Measurements from ENCODE around the gene SLC26A8. TPM values are rescaled to one million over a fixed set of nuclear protein-coding genes. Genes with fewer than 3 reads are reported as not detected.
"Not testable (repeated sequence)": the region's sequence is repeated elsewhere in the genome, so short reads cannot be mapped to it uniquely, and the experiment has no call there.

Gene SLC26A8
- total and polyA plus RNA-seq, 2 experiments from 2014 or later = 0.89 to 2.9 TPM

DNA sequence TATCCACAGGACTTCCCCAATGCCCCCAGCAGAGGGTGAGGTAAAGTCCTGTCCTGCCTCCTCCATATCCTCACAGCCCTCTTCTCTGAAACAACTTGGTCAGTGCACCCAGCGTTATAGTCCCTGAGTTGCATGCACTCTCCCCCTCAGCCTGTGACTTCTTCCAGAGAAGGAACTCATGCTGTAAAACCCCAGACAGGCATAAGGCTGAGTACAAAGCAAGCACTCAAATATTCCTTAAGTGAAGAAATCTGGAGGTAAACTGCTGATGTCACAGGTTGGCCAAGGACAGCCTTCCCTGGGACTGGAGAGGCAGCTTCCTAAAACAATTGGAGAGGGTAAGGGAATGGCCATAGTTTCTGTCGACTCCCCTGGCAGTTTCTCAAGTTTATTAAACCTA, 90.6 kb downstream of the SLC26A8 start (continued):
- TF ChIP-seq, protein P1, sequence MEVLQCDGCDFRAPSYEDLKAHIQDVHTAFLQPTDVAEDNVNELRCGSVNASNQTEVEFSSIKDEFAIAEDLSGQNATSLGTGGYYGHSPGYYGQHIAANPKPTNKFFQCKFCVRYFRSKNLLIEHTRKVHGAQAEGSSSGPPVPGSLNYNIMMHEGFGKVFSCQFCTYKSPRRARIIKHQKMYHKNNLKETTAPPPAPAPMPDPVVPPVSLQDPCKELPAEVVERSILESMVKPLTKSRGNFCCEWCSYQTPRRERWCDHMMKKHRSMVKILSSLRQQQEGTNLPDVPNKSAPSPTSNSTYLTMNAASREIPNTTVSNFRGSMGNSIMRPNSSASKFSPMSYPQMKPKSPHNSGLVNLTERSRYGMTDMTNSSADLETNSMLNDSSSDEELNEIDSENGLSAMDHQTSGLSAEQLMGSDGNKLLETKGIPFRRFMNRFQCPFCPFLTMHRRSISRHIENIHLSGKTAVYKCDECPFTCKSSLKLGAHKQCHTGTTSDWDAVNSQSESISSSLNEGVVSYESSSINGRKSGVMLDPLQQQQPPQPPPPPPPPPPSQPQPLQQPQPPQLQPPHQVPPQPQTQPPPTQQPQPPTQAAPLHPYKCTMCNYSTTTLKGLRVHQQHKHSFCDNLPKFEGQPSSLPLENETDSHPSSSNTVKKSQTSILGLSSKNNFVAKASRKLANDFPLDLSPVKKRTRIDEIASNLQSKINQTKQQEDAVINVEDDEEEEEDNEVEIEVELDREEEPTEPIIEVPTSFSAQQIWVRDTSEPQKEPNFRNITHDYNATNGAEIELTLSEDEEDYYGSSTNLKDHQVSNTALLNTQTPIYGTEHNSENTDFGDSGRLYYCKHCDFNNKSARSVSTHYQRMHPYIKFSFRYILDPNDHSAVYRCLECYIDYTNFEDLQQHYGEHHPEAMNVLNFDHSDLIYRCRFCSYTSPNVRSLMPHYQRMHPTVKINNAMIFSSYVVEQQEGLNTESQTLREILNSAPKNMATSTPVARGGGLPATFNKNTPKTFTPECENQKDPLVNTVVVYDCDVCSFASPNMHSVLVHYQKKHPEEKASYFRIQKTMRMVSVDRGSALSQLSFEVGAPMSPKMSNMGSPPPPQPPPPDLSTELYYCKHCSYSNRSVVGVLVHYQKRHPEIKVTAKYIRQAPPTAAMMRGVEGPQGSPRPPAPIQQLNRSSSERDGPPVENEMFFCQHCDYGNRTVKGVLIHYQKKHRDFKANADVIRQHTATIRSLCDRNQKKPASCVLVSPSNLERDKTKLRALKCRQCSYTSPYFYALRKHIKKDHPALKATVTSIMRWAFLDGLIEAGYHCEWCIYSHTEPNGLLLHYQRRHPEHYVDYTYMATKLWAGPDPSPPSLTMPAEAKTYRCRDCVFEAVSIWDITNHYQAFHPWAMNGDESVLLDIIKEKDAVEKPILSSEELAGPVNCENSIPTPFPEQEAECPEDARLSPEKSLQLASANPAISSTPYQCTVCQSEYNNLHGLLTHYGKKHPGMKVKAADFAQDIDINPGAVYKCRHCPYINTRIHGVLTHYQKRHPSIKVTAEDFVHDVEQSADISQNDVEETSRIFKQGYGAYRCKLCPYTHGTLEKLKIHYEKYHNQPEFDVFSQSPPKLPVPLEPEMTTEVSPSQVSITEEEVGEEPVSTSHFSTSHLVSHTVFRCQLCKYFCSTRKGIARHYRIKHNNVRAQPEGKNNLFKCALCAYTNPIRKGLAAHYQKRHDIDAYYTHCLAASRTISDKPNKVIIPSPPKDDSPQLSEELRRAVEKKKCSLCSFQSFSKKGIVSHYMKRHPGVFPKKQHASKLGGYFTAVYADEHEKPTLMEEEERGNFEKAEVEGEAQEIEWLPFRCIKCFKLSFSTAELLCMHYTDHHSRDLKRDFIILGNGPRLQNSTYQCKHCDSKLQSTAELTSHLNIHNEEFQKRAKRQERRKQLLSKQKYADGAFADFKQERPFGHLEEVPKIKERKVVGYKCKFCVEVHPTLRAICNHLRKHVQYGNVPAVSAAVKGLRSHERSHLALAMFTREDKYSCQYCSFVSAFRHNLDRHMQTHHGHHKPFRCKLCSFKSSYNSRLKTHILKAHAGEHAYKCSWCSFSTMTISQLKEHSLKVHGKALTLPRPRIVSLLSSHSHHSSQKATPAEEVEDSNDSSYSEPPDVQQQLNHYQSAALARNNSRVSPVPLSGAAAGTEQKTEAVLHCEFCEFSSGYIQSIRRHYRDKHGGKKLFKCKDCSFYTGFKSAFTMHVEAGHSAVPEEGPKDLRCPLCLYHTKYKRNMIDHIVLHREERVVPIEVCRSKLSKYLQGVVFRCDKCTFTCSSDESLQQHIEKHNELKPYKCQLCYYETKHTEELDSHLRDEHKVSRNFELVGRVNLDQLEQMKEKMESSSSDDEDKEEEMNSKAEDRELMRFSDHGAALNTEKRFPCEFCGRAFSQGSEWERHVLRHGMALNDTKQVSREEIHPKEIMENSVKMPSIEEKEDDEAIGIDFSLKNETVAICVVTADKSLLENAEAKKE (CRISPR knock-in tag; IDR thresholded peaks at IDR 0.05) = no peak
- no peak for TF ChIP-seq STAT1 (IDR thresholded peaks at IDR 0.05; ENCODE audit: unreplicated experiment)

DNA sequence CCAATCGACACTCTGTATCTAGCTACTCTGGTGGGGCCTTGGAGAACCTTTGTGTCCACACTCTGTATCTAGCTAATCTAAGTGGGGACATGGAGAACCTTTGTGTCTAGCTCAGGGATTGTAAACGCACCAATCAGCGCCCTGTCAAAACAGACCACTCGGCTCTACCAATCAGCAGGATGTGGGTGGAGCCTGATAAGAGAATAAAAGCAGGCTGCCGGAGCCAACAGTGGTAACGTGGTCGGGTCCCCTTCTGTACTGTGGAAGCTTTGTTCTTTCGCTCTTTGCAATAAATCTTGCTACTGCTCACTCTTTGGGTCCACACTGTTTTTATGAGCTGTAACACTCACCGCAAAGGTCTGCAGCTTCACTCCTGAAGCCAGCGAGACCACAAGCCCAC, 92.6 kb downstream of the SLC26A8 start:
- not testable (repeated sequence) for H3K27ac Mint-ChIP-seq; ATAC-seq; H3K4me2 ChIP-seq; H4K20me1 ChIP-seq (replicated peaks; ENCODE audit: insufficient read depth); H3K4me3 ChIP-seq; H3K4me1 Mint-ChIP-seq; H3K27me3 Mint-ChIP-seq (ENCODE audit: insufficient read depth, low read depth, poor library complexity); H3K27ac ChIP-seq (ENCODE audit: low read depth); H3F3A ChIP-seq (replicated peaks; ENCODE audit: low read depth); H3K4me3 Mint-ChIP-seq; H3K36me3 Mint-ChIP-seq (ENCODE audit: low read depth); H3K4me1 ChIP-seq (ENCODE audit: insufficient read depth); H3K9me2 ChIP-seq (ENCODE audit: insufficient read depth); H3K36me3 ChIP-seq (ENCODE audit: insufficient read depth); H3K9me3 Mint-ChIP-seq; H3K27me3 ChIP-seq (ENCODE audit: insufficient read depth); H3K79me2 ChIP-seq (replicated peaks; ENCODE audit: insufficient read depth)
- DNase-seq (ENCODE audit: low spot score) = peak; percentile 25
- 0 out of 2 replicates have a peak overlapping the region, but pooled peaks have one; percentile 10 for H2AFZ ChIP-seq

DNA sequence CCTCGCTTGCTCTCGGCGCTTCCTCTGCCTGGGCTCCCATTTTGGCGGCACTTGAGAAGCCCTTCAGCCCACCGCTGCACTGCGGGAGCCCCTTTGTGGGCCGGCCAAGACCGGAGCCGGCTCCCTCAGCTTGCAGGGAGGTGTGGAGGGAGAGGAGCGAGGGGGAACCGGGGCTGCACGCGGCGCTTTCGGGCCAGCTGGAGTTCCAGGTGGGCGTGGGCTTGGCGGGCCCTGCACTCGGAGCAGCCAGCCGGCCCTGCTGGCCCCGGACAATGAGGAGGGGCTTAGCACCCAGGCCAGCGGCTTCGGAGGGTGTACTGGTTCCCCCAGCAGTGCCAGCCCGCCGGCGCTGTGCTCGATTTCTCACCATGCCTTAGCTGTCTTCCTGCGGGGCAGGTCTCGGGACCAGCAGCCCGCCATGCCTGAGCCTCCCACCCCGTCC, 93.3 kb downstream of the SLC26A8 start:
- Histone ChIP-seq H3F3A (replicated peaks; ENCODE audit: low read depth) (no peaks in the 10 kb centered on the region), H3K79me2 (replicated peaks; ENCODE audit: insufficient read depth) (no peaks in the 10 kb centered on the region), H2AFZ (peak overlapping the region; percentile 88; the same call in 1 of the 2 replicates), H3K4me3 (peak overlapping the region; percentile 57), H4K20me1 (replicated peaks; ENCODE audit: insufficient read depth) (no peaks in the 10 kb centered on the region), H3K9me2 (ENCODE audit: insufficient read depth) (0 out of 2 replicates have a peak, but pooled peaks cover 9% of the 10 kb centered on the region), H3K36me3 (ENCODE audit: insufficient read depth) (no peaks in the 10 kb centered on the region), H3K4me2 (peak overlapping the region; percentile 70), H3K4me1 (ENCODE audit: insufficient read depth) (peaks cover 5% of the 10 kb centered on the region), H3K27ac (ENCODE audit: low read depth) (no peak overlapping the region), H3K27me3 (ENCODE audit: insufficient read depth) (peaks cover 9% of the 10 kb centered on the region; the same call in 1 of the 2 replicates)
- peaks cover 9% of the 10 kb centered on the region for H3K27me3 Mint-ChIP-seq (ENCODE audit: insufficient read depth, low read depth, poor library complexity)
- no peaks in the 10 kb centered on the region for H3K9me3 Mint-ChIP-seq
- ATAC-seq (peak; percentile 23; the same call in 1 of the 3 replicates), DNase-seq (ENCODE audit: low spot score) (peak; percentile 79)
- H3K4me3 Mint-ChIP-seq = peak overlapping the region; percentile 54
- no peak overlapping the region for H3K27ac Mint-ChIP-seq
- H3K36me3 Mint-ChIP-seq (ENCODE audit: low read depth) = no peaks in the 10 kb centered on the region
- H3K4me1 Mint-ChIP-seq = peaks cover 6% of the 10 kb centered on the region
- TF ChIP-seq, protein P2, sequence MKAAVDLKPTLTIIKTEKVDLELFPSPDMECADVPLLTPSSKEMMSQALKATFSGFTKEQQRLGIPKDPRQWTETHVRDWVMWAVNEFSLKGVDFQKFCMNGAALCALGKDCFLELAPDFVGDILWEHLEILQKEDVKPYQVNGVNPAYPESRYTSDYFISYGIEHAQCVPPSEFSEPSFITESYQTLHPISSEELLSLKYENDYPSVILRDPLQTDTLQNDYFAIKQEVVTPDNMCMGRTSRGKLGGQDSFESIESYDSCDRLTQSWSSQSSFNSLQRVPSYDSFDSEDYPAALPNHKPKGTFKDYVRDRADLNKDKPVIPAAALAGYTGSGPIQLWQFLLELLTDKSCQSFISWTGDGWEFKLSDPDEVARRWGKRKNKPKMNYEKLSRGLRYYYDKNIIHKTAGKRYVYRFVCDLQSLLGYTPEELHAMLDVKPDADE (IDR thresholded peaks at IDR 0.05) = no peak
- TF ChIP-seq POLR2AphosphoS5 (IDR thresholded peaks at IDR 0.05; ENCODE audit: low read depth) (no peak), CREB1 (CRISPR knock-in tag; IDR thresholded peaks at IDR 0.05; ENCODE audit: low read depth) (no peak), EZH2phosphoT487 (IDR thresholded peaks at IDR 0.05; ENCODE audit: unreplicated experiment) (no peak), NANOG (IDR thresholded peaks at IDR 0.05; ENCODE audit: borderline replicate concordance) (no peak), STAT1 (IDR thresholded peaks at IDR 0.05; ENCODE audit: unreplicated experiment) (no peak)
- TF ChIP-seq, protein P3, sequence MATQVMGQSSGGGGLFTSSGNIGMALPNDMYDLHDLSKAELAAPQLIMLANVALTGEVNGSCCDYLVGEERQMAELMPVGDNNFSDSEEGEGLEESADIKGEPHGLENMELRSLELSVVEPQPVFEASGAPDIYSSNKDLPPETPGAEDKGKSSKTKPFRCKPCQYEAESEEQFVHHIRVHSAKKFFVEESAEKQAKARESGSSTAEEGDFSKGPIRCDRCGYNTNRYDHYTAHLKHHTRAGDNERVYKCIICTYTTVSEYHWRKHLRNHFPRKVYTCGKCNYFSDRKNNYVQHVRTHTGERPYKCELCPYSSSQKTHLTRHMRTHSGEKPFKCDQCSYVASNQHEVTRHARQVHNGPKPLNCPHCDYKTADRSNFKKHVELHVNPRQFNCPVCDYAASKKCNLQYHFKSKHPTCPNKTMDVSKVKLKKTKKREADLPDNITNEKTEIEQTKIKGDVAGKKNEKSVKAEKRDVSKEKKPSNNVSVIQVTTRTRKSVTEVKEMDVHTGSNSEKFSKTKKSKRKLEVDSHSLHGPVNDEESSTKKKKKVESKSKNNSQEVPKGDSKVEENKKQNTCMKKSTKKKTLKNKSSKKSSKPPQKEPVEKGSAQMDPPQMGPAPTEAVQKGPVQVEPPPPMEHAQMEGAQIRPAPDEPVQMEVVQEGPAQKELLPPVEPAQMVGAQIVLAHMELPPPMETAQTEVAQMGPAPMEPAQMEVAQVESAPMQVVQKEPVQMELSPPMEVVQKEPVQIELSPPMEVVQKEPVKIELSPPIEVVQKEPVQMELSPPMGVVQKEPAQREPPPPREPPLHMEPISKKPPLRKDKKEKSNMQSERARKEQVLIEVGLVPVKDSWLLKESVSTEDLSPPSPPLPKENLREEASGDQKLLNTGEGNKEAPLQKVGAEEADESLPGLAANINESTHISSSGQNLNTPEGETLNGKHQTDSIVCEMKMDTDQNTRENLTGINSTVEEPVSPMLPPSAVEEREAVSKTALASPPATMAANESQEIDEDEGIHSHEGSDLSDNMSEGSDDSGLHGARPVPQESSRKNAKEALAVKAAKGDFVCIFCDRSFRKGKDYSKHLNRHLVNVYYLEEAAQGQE (IDR thresholded peaks at IDR 0.05; ENCODE audit: unreplicated experiment) = no peak

All from GM23338 (cell line).